Embryonic facial prominence (tissue), 1 donor: Measurements from ENCODE around the gene SIVA1.

Source experiments
- DNase-seq: peaks from one replicate; pipeline ENCODE4 v3.0.0-alpha.2; 2016; ENCODE audit errors: extremely low spot score

Gene SIVA1

DNA sequence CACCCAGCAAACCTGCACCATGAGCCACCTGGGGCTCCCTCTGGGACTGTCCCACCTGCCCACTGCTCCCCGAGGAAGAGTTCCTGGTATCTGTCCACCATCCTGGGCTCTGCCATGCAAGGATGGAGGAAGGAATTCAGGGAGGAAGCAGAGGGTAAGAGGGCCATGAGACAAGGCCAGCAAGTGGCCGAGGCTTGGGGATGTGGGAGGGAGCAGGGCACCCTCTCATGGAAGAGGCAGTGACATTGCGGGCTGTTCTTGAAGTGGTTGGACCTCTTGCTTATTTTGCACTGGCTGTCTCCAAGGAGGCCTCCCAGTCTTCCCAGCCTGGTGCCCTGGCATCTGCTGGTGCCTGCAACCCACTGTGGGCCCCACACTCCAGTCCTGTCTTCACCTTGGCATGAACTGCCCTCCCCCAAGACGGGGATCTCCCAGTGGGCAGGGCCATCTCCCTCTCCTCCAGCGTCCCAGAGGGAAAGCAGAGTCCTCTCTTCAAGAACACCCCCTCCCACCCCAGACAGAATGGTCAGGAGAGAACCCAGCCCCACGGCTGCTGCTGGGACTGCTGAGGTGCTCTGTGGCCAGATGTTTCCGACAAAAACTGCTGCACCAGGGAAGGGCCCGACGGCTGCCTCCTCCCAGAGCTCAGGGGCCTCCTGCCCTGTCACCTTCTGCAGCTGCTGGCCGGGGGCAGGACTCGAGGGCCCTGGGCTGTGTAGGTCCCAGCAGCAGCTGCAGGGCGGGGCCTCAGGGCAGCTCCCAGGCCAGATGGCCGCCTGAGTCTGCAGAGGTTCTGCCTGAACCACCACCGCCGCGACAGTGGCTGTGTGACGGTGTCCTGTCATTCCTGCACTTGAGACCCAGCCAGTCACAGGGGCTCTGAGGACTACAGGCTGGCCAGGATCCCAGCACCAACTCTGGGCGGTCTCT lies 44.4 kb downstream of the SIVA1 start:
- no peak for DNase-seq

DNA sequence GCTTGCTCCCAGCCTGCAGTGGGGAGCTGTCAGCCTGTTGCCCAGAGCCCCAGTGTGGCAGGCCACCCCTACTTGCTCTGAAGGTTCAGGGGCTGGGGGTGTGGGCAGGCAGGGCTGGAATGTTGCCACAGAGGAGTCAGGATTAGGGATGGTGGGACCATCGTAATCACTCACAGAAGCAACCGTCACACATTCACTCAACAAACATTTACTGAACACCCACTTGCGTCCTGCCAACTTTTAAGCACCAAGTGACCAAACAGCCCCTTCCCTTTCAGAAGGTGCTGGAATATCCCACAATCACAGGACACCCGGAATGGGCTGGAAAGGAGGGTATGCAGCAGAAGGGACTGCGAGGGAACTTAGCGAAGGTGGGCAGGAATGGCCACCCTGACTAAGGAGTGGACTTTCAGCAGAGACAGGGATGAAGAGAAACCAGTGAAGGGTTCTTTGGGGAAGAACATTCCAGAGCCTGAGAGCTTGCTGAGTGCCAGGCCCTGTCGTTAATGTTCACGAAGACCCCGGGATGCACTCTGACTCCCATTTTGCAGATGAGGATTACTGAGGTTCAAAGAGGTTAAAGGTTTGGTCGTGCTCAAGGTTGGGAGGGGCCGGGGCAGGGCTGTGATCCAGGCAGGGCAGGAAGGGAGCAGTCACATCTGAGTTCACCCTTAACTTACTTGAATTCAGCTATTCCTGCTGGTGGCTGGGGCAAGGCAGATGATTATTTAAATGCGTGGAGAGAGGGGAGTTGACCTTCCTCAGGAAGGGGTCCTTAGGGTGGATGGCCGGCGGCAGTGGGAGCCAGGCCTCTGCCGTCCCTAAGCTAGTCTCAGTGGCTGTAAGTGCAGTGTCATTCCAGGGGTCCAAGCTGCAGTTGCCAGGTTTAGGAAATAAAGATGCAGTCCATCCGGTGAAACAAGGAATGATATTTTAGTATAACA lies 45.6 kb downstream of the SIVA1 start:
- DNase-seq, result no peak

- DNase-seq, result no peak
Observed at GRCh38 chr14:104799244-104800014, 46.5 kb downstream of the SIVA1 start.

DNA sequence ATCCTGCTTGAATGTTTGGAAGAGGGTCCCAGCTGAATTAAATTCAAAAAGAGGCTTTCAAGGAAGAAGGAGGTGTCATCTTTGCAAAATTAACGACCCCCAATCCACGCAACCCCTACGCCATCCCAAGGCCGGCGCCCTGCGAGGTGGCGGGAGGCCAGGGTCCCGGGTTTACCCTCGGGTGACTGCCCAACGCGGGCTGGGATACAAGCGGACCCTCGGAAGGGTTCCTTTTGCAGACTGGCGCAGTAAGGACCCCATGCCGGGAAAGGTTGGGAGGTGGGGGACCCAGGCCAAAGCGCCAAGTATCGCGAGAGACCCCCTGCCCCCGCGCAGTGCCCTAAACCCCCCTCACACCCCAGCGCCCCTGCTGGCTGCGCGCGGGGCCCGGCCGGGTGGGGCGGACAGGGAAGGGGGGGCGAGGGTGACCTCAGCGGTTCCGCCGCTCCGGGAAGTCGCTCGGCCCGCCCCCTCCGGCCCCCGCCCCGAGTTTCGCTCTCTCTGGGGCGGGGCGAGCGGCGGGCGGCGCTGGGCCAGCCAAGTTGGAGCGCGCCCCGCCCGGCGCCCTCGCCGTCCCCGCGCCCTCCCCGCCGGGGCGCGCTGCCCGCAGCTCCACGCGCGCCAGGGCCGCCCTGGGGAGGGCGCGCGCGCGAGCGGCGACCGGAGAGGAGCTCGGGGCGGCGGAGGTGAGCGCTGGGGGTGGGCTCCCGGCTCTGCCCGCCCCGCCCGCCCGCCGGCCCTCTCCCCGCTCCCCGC lies 47.2 kb downstream of the SIVA1 start:
- peak; percentile 58 for DNase-seq

DNA sequence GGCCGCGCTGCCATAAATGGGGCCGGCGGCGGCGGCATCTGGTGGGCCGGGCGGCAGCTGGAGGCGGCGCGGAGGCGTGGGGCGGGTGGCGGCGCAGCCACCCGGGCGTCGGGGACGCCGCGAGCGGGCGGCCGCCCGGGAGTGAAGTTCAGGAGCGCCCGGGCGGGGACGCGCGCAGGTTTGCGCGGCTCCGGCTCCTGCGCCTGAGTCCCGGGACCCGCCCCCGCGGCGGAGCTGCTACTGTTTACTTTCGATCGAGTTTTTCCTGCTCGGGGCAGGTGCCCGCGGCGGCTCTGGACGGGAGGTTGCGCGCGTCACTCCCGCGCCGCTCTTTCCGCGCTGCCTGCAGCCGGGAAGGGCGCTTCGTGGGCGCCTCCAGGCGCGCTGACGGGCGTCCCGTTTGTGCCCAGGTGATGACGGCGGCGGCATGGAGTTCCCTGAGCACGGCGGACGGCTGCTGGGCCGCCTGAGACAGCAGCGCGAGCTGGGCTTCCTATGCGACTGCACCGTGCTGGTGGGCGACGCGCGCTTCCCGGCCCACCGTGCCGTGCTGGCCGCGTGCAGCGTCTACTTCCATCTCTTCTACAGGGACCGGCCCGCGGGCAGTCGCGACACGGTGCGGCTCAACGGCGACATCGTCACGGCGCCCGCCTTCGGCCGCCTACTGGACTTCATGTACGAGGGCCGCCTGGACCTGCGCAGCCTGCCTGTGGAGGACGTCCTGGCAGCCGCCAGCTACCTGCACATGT lies 48.0 kb downstream of the SIVA1 start, which contains the start of gene ZBTB42:
Gene ZBTB42 (plus strand): TSS at position 331 of the 749 bp plus-strand sequence. CDS start 97 bp downstream, at position 428.
- peak; percentile 37 for DNase-seq

DNA sequence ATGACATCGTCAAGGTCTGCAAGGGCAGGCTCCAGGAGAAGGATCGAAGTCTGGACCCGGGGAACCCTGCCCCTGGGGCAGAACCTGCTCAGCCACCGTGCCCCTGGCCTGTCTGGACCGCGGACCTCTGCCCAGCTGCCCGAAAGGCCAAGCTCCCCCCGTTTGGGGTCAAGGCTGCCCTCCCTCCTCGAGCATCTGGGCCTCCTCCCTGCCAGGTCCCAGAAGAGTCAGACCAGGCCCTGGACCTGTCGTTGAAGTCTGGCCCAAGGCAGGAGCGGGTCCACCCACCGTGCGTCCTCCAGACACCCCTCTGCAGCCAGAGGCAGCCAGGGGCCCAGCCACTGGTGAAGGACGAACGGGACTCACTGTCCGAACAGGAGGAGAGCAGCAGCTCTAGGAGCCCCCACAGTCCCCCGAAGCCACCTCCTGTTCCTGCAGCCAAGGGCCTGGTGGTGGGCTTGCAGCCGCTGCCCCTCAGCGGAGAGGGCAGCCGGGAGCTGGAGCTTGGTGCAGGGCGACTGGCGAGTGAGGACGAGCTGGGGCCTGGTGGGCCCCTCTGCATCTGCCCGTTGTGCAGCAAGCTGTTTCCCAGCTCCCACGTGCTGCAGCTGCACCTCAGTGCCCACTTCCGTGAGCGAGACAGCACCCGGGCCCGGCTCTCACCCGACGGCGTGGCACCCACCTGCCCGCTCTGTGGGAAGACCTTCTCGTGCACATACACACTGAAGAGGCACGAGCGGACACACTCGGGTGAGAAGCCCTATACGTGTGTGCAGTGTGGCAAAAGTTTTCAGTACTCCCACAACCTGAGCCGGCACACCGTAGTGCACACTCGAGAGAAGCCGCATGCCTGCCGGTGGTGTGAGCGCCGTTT lies 48.8 kb downstream of the SIVA1 start:
- DNase-seq, result no peak

GRCh38 chr14:104802394-104803184 lies 49.6 kb downstream of the SIVA1 start:
- DNase-seq, result no peak

DNA sequence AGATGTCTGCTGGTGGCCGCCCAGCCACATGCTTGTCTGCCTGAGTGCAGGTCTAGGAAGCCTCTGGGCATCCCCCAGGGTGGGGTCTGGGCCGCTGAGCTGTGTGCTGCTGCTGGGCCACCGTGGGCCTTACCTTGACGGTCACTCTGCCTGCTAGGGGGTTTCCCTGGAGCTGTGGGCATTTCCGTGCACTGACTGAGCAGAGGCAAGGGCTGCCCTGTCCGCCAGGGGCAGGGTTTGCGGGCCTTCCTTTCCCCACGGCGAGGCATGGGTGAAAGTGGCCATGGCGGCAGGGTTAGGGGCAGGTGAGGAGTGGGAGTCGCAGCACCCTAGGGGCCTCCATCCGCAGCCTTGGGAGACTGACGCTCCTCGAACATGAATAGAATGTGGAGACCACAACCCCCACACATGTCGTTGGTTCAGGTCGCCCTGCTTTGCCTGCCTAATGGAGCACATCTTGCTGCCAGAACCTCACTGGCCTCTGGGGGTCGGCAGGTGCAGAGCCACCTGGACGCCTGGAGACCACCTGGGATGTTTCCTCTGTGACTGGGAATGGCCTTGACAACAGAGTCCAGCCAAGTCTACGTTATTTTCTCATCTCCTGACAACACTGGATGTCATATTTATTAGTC lies 50.4 kb downstream of the SIVA1 start:
- DNase-seq, result no peak

DNA sequence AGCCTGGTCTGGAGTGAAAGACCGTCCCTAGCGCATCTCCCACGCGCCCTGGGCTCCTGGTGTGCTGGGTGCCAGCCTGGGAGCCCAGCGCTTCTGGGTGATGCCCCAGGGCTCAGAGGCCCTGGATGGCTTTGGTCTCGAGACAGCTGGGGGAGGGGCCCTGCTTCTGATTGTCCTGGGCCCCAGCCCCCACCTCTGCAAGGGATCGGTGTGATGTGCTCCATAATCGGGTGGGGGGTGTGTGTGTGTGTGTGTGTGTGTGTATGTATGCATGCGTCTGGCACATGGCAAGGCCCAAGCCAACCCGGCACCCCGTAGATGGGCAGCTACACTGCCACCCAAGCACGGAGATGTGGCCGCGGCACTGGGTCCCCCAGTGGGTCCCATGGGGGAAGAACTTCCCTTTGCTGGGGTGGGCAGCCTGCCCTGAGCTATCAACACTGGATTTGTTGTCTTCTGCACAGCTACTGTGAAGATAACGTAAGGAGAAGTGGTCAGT lies 51.0 kb downstream of the SIVA1 start:
- no peak for DNase-seq

- DNase-seq, result no peak
Observed at GRCh38 chr14:104804481-104805325, 51.8 kb downstream of the SIVA1 start.

DNA sequence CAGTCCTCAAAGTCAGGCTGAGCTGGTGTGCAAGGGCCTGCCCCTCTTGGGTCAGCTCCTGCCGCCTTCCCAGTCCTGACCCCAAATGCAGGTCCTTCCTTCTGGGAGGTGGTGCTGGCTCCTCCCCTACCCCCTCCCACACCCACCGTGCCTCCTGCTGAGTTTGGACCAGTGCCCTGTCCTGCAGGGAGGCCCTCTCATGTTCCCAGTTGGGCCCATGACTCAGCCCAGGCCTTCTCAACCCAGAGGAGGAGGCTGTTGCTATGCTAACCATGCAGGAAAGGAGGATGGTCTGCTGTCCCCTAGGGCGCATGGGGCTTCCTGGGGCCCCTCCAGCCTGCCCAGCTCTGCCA lies 52.4 kb downstream of the SIVA1 start:
- DNase-seq, result no peak

DNA sequence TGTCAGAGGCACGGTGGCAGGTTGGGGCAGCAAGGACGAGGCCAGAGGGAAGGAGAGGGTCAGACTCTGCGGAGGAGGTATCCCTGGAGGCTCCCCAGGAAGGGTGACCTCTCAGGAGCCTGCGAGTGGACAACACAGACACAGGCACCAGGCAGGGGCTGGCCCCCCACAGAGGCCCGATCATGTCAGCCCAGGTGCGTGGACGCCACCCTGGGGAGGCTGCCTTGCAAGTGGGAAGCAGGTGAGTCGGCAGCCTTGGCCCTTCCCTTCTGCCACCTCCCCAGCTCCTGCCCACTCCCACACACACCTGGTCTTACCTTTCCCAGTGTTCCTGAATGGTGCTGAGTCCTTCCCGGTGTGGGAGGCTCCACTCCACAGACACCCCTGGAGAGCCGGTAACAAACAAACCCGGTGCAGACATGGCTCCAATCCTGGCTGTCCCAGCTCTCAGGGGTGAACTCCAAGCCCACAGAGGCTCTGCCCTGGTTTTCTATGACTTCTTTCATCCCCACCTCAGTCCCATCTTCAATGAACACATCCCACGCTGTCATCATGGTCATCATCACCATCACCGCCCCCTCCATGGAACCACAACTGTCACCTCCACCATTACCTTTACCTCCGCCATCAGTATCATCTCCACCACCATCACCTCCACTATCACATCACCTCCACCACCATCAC lies 53.1 kb downstream of the SIVA1 start:
- DNase-seq, result no peak

DNA sequence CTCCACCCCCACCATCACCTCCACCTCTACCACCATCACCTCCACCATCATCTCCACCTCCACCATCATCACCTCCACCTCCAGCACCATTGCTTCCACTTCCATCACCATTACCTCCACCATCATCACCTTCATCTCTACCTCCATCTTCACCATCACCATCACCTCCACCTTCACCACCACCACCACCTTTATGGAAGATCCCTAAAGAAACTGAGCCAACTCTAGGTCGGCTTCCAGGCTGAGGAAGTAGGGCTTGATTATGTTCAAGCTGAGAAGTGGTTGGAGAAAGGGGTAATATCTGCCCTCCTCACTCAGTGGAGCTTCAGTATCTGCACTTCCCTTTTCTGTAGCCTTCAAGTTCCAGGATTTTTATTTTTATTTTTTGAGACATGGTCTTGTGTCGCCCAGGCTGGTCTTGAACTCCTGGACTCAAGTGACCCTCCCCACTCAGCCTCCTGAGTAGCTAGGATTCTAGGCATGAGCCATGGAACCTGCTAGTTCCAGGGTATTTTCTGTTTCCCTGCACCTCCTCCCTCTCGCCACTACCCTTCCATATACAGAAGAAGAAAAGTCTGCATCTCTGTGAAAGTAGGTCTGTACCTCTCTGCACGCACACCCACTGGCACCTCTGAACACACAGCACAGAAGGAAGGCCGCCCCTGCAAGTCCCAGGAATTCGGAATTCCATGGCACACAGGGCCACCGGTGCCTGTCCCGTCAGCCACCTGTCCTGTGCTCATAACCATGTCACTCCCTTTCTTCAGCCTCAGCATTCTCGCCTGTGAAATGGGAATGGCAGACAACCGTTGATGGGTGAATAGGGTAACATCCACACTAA lies 53.9 kb downstream of the SIVA1 start:
- no peak for DNase-seq

DNA sequence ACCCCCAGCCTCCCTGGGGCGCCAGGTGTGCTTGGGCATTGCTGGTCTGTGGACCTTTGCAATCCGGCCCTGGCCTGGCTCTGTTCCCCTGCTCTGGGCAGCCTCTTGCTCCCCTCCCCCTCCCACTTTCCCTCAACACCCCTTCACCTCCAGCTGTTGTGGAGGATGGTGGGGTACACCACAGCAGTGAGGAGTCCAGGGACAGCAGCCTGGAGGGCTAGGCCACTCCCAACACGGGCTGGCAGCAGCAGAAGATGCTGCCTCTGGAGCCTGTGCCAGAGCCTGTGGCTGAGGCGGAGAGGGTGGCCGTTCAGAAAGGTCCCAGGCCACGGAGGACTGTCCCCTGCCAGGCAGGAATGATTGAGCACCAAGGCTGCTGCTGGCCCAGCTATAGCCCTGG lies 55.5 kb downstream of the SIVA1 start:
- no peak for DNase-seq
